SK-N-SH (cell line): ENCODE results near the gene RNF157. TPM values are rescaled to one million over a fixed set of nuclear protein-coding genes. Genes with fewer than 3 reads are reported as not detected.

Experiments used
- CTCF ChIA-PET: fragments of 300-600, 350-600 bp; formaldehyde crosslinking; extraction: SDS; loops from one replicate; lab custom pipeline; 2021; lab: Yijun Ruan, JAX
- POLR2A ChIA-PET: fragments of 350-600 bp; sonication (Branson Sonifier 250); formaldehyde crosslinking; extraction: SDS; loops from one replicate; lab custom pipeline; 2020; ENCODE audit warnings: antibody characterized with exemption, inconsistent platforms; lab: Yijun Ruan, JAX
- DNase-seq: peaks from one replicate; pipeline ENCODE4 v3.0.0; 2012
- H2AFZ ChIP-seq: fragments of 200-600 bp; sonication (generic); 2 replicates; pipeline ENCODE4 v1.8.1; 2016; ENCODE audit warnings: antibody characterized with exemption, mild to moderate bottlenecking, low read depth
- H3F3A ChIP-seq: fragments of 200-600 bp; sonication (generic); replicated peaks from 2 replicates; pipeline ENCODE3; 2016; ENCODE audit warnings: antibody characterized with exemption, mild to moderate bottlenecking; ENCODE audit not compliant: insufficient read depth
- H3K27ac ChIP-seq, 2 experiments: fragments of 200-500 bp in 1 of 2; fragments of 200-600 bp in 1 of 2; sonication (Bioruptor generic) in 1 of 2; sonication (generic), shearing (Covaris generic) in 1 of 2; 2 replicates each; pipeline versions ENCODE4 v1.5.1 to v1.6.1; 2014 to 2016; ENCODE audit warnings: low read depth in 2 of 2, inconsistent platforms in 1 of 2, low read length in 1 of 2, mild to moderate bottlenecking in 1 of 2, mixed read lengths in 1 of 2
- H3K27me3 ChIP-seq: fragments of 200-600 bp; sonication (generic), shearing (Covaris generic); 2 replicates; pipeline ENCODE4 v1.6.1; 2016; ENCODE audit warnings: mixed run types; ENCODE audit not compliant: insufficient read depth
- H3K36me3 ChIP-seq, 2 experiments: fragments of 200-500 bp in 1 of 2; fragments of 200-600 bp in 1 of 2; sonication (Bioruptor generic) in 1 of 2; sonication (generic) in 1 of 2; replicated peaks in 1 of 2; 2 replicates each; pipeline versions ENCODE3 to v1.5.1; 2014 to 2016; ENCODE audit warnings: low read length in 1 of 2, mild to moderate bottlenecking in 1 of 2; ENCODE audit not compliant: insufficient read depth in 2 of 2, control insufficient read depth in 1 of 2
- H3K4me1 ChIP-seq, 2 experiments: fragments of 200-500 bp in 1 of 2; fragments of 200-600 bp in 1 of 2; sonication (Bioruptor generic) in 1 of 2; sonication (generic), shearing (Covaris generic) in 1 of 2; 2 replicates each; pipeline versions ENCODE4 v1.5.1 to v1.6.1; 2014 to 2016; ENCODE audit warnings: low read depth in 1 of 2, low read length in 1 of 2, mixed run types in 1 of 2; ENCODE audit not compliant: insufficient read depth in 2 of 2, control insufficient read depth in 1 of 2
- H3K4me2 ChIP-seq: fragments of 200-600 bp; sonication (generic), shearing (Covaris generic); 2 replicates; pipeline ENCODE4 v1.6.1; 2017; ENCODE audit warnings: mixed run types
- H3K4me3 ChIP-seq, 2 experiments: fragments of 200-500 bp in 1 of 2; fragments of 200-600 bp in 1 of 2; sonication (Bioruptor generic) in 1 of 2; sonication (generic), shearing (Covaris generic) in 1 of 2; 2 replicates each; pipeline versions ENCODE4 v1.5.1 to v1.8.1; 2014 to 2016; ENCODE audit warnings: low read depth in 2 of 2, inconsistent platforms in 1 of 2, low read length in 1 of 2, mild to moderate bottlenecking in 1 of 2, mixed read lengths in 1 of 2, moderate library complexity in 1 of 2
- H3K79me2 ChIP-seq: fragments of 200-600 bp; sonication (generic); 2 replicates; pipeline ENCODE4 v1.8.1; 2017; ENCODE audit warnings: mild to moderate bottlenecking; ENCODE audit not compliant: insufficient read depth
- H3K9ac ChIP-seq: fragments of 200-600 bp; sonication (generic); 2 replicates; pipeline ENCODE4 v1.6.1; 2017; ENCODE audit warnings: mixed run types
- H3K9me2 ChIP-seq: fragments of 200-600 bp; sonication (generic); 2 replicates; pipeline ENCODE4 v1.6.1; 2017; ENCODE audit warnings: mixed run types
- H3K9me3 ChIP-seq: fragments of 200-600 bp; sonication (generic); 2 replicates; pipeline ENCODE4 v1.6.1; 2017; ENCODE audit warnings: mixed run types, mild to moderate bottlenecking, moderate library complexity
- H4K20me1 ChIP-seq: fragments of 200-600 bp; sonication (generic); 2 replicates; pipeline ENCODE4 v1.6.1; 2017; ENCODE audit warnings: mild to moderate bottlenecking, mixed run types; ENCODE audit not compliant: insufficient read depth
- CHD2 ChIP-seq: fragments of 150-350 bp; IDR thresholded peaks from 2 replicates; pipeline ENCODE4 v1.6.1; 2018; ENCODE audit warnings: low read length; ENCODE audit not compliant: partially characterized antibody
- CTCF ChIP-seq: fragments of 200-600 bp; sonication (generic); IDR thresholded peaks from 2 replicates; pipeline ENCODE4 v1.6.1; 2017; ENCODE audit warnings: antibody characterized with exemption, mild to moderate bottlenecking, moderate library complexity
- EZH2phosphoT487 ChIP-seq: fragments of 200-600 bp; sonication (generic); IDR thresholded peaks from 2 replicates; pipeline ENCODE4 v1.6.1; 2017; ENCODE audit warnings: low read depth, mixed run types, mild to moderate bottlenecking, antibody characterized with exemption, moderate library complexity, borderline replicate concordance
- FOSL2 ChIP-seq: IDR thresholded peaks from 2 replicates; pipeline ENCODE4 v1.4.0; 2012; ENCODE audit warnings: low read depth, mild to moderate bottlenecking, moderate library complexity, borderline replicate concordance
- FOXJ3 ChIP-seq: sonication (generic); formaldehyde crosslinking; IDR thresholded peaks from 2 replicates; pipeline ENCODE4 v1.5.1; 2020; ENCODE audit warnings: mild to moderate bottlenecking, missing genetic modification reagents
- GABPA ChIP-seq: IDR thresholded peaks from 2 replicates; pipeline ENCODE4 v1.4.0; 2012; ENCODE audit warnings: low read depth, mild to moderate bottlenecking
- GATA2 ChIP-seq: sonication (generic); formaldehyde crosslinking; IDR thresholded peaks from 2 replicates; pipeline ENCODE4 v1.5.0; 2020; ENCODE audit warnings: mild to moderate bottlenecking, missing genetic modification reagents
- MEF2A ChIP-seq: IDR thresholded peaks from 2 replicates; pipeline ENCODE4 v1.4.0; 2012; ENCODE audit warnings: low read depth, borderline replicate concordance
- NFIC ChIP-seq: IDR thresholded peaks from 2 replicates; pipeline ENCODE4 v1.4.0; 2012; ENCODE audit warnings: borderline replicate concordance
- RAD21 ChIP-seq: IDR thresholded peaks from 2 replicates; pipeline ENCODE4 v1.6.1; 2012; ENCODE audit warnings: mild to moderate bottlenecking, low read length
- RCOR1 ChIP-seq: fragments of 150-350 bp; IDR thresholded peaks from 2 replicates; pipeline ENCODE4 v1.6.1; 2017; ENCODE audit warnings: antibody characterized with exemption, low read length
- RXRA ChIP-seq: IDR thresholded peaks from 2 replicates; pipeline ENCODE4 v1.4.0; 2012; ENCODE audit warnings: low read depth, mild to moderate bottlenecking, borderline replicate concordance
- SMC3 ChIP-seq: IDR thresholded peaks from 2 replicates; pipeline ENCODE4 v1.6.1; 2012; ENCODE audit warnings: low read depth, low read length, improper control_type of control experiment
- TAF1 ChIP-seq: IDR thresholded peaks from 2 replicates; pipeline ENCODE4 v1.6.1; 2012; ENCODE audit warnings: low read depth, mild to moderate bottlenecking, low read length, moderate library complexity, borderline replicate concordance
- TEAD4 ChIP-seq: IDR thresholded peaks from 2 replicates; pipeline ENCODE4 v1.4.0; 2012; ENCODE audit warnings: mild to moderate bottlenecking, borderline replicate concordance; ENCODE audit not compliant: insufficient read depth
- YY1 ChIP-seq: IDR thresholded peaks from 2 replicates; pipeline ENCODE4 v1.4.0; 2012; ENCODE audit warnings: low read depth, mild to moderate bottlenecking
- WGBS: methylation state at CpG from one replicate; pipeline ENCODE4 v1.1.6; 2017; ENCODE audit warnings: low lambda C conversion rate; 5-methylcytosine and 5-hydroxymethylcytosine counted together
- polyA plus RNA-seq, 3 experiments: library from polyadenylated mRNA; depleted of rRNA; stranded (reverse); fragments of >200 nt; gene quantifications; 2 replicates each; pipeline ENCODE4 v1.2.3, GENCODE V29; 2012
- TF ChIP-seq, protein P1 (sequence below): fragments of 150-350 bp; IDR thresholded peaks from 2 replicates; pipeline ENCODE4 v1.6.1; 2017; ENCODE audit warnings: antibody characterized with exemption, low read length, low read depth, borderline replicate concordance
- TF ChIP-seq, protein P2 (sequence below): fragments of 150-350 bp; IDR thresholded peaks from 2 replicates; pipeline ENCODE4 v1.6.1; 2016; ENCODE audit warnings: mild to moderate bottlenecking, low read depth, low read length

RNF157 gene
- polyA plus RNA-seq, 1 of the 3 experiments (the other 2 are of a cell fraction) = 5.2 TPM

DNA sequence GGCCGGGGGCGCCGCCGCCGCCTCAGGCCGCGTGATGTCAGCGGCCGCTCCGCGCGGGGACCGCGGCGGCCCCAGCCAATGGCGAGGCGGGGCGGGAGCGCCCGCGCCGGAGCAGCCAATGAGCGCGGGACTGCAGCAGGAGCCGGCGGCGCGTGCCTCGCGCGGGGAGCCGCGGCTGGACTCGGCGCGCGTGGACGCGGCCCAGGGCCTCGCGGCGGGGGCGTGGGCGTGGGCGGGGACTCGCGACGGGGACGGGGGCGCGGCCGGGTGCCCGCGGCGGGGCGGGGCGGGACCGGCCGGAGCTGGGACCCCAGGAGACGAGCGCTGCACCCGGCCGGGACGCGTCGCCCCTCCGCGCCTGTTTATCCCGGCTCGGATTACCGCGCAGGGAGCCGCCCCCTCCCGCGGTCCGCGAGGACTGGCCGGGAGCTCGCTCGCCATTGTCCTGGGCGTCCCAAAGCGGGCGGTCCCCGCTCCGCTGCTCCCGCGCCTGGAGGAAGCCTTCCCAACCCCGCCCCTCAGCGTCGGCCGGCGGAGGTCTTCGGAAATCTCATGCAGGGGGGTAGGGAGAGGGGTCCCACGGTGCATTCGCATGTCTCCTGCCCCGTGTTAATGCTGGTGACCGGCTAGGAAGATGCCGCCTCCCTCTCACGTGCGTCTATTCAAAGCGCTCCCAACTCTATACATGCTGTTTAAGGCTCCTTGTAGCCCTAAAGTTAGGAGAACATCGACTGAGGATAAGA, at the start of gene RNF157 (continued):
- TF ChIP-seq FOSL2 (no peak), TEAD4 (no peak), EZH2phosphoT487 (no peak), CTCF (no peak), MEF2A (no peak), RCOR1 (no peak), SMC3 (no peak)
- TF ChIP-seq, protein P1, sequence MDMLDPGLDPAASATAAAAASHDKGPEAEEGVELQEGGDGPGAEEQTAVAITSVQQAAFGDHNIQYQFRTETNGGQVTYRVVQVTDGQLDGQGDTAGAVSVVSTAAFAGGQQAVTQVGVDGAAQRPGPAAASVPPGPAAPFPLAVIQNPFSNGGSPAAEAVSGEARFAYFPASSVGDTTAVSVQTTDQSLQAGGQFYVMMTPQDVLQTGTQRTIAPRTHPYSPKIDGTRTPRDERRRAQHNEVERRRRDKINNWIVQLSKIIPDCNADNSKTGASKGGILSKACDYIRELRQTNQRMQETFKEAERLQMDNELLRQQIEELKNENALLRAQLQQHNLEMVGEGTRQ = no peak

GRCh38 chr17:76281573-76282371, 41.5 kb upstream of the RNF157 start:
- no peaks in the 10 kb centered on the region for H4K20me1 ChIP-seq
- H3K4me1 ChIP-seq = peaks cover 3 to 5% of the 10 kb centered on the region in 2 experiments; a peak in 1 of 4 replicates
- H3F3A ChIP-seq = no peaks in the 10 kb centered on the region
- H3K9ac ChIP-seq = no peak overlapping the region
- no peak overlapping the region for H3K4me2 ChIP-seq
- H3K27me3 ChIP-seq = no peaks in the 10 kb centered on the region
- no peaks in the 10 kb centered on the region for H3K79me2 ChIP-seq
- POLR2A ChIA-PET = no interaction called here
- no peak overlapping the region for H2AFZ ChIP-seq
- no peak overlapping the region for H3K4me3 ChIP-seq
- no peak overlapping the region for H3K27ac ChIP-seq
- WGBS = 84% methylated on average over 20 of the region's 23 CpGs
- CTCF ChIA-PET = interaction anchor here (0.6 to 8.8 kb wide), 13 partner anchors 8 to 267 kb away, joined by 3 to 332 read pairs (median 53); partner anchors contain the start of genes EXOC7, QRICH2, RNF157 and SPHK1
- no peak for DNase-seq
- no peaks in the 10 kb centered on the region for H3K9me2 ChIP-seq
- H3K9me3 ChIP-seq = no peaks in the 10 kb centered on the region
- H3K36me3 ChIP-seq = no peaks in the 10 kb centered on the region
- TF ChIP-seq EZH2phosphoT487 (no peak), MEF2A (no peak), CHD2 (no peak), NFIC (no peak), YY1 (no peak), FOXJ3 (CRISPR knock-in tag) (no peak), FOSL2 (no peak), TAF1 (no peak), CTCF (no peak), GABPA (no peak), GATA2 (CRISPR knock-in tag) (no peak), RXRA (no peak), RAD21 (no peak)
- TF ChIP-seq, protein P1 = no peak
- TF ChIP-seq, protein P2, sequence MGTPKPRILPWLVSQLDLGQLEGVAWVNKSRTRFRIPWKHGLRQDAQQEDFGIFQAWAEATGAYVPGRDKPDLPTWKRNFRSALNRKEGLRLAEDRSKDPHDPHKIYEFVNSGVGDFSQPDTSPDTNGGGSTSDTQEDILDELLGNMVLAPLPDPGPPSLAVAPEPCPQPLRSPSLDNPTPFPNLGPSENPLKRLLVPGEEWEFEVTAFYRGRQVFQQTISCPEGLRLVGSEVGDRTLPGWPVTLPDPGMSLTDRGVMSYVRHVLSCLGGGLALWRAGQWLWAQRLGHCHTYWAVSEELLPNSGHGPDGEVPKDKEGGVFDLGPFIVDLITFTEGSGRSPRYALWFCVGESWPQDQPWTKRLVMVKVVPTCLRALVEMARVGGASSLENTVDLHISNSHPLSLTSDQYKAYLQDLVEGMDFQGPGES = no peak
